Hematopoietic multipotent progenitor cell treated with erythropoietin and hydrocortisone succinate and interleukin-3 and kit ligand, for 4 days (in vitro differentiated cells): ENCODE measurements around the gene FAM149A.

Experiments
- DNase-seq: peaks from one replicate; pipeline ENCODE4 v3.0.0-alpha.2; 2015

The FAM149A gene

GRCh38 chr4:186104114-186104889 is at the start of gene FAM149A:
Gene FAM149A, plus strand, starts transcription at chr4:186104704.
- peak; percentile 47 for DNase-seq

- peak; percentile 71 for DNase-seq
Measured at GRCh38 chr4:186058253-186058979, 46.1 kb upstream of the FAM149A start.

- no peak for DNase-seq
Measured at GRCh38 chr4:186058980-186059316, 45.6 kb upstream of the FAM149A start.

- no peak for DNase-seq
Measured at GRCh38 chr4:186061921-186062320, 42.6 kb upstream of the FAM149A start.

GRCh38 chr4:186067757-186068385 is 36.6 kb upstream of the FAM149A start:
- DNase-seq, result peak; percentile 86

- peak; percentile 36 for DNase-seq
Measured at GRCh38 chr4:186068581-186069348, 35.7 kb upstream of the FAM149A start, which contains the start of gene TLR3. Gene TLR3, plus strand, starts transcription at chr4:186069156. Its CDS starts 7,464 bp downstream, at chr4:186076620.

GRCh38 chr4:186069729-186070128 is 34.8 kb upstream of the FAM149A start:
- DNase-seq, result no peak

- no peak for DNase-seq
Measured at GRCh38 chr4:186072516-186072915, 32.0 kb upstream of the FAM149A start.

GRCh38 chr4:186074189-186074588 is 30.3 kb upstream of the FAM149A start:
- peak; percentile 13 for DNase-seq

GRCh38 chr4:186078981-186079638 is 25.4 kb upstream of the FAM149A start:
- no peak for DNase-seq

- no peak for DNase-seq
Measured at GRCh38 chr4:186079694-186080093, 24.8 kb upstream of the FAM149A start.

GRCh38 chr4:186081202-186081807 is 23.2 kb upstream of the FAM149A start:
- no peak for DNase-seq

- DNase-seq, result no peak
Measured at GRCh38 chr4:186082221-186082620, 22.3 kb upstream of the FAM149A start.

GRCh38 chr4:186088523-186088922 is 16.0 kb upstream of the FAM149A start:
- DNase-seq, result no peak

GRCh38 chr4:186092296-186092695 is 12.2 kb upstream of the FAM149A start:
- DNase-seq, result no peak

- DNase-seq, result no peak
Measured at GRCh38 chr4:186095406-186095805, 9.1 kb upstream of the FAM149A start.

- no peak for DNase-seq
Measured at GRCh38 chr4:186096681-186097165, 7.8 kb upstream of the FAM149A start.

- DNase-seq, result no peak
Measured at GRCh38 chr4:186097386-186097785, 7.1 kb upstream of the FAM149A start.

GRCh38 chr4:186102931-186103330 is 1.6 kb upstream of the FAM149A start:
- no peak for DNase-seq

GRCh38 chr4:186104890-186105646 is 564 bp downstream of the FAM149A start:
- peak; percentile 6 for DNase-seq
